AG09319 (cell line): Measurements from ENCODE around the gene TFB2M.
"Not testable (repeated sequence)": the region's sequence is repeated elsewhere in the genome, so short reads cannot be mapped to it uniquely, and the experiment has no call there.

Experiments used
- DNase-seq: peaks from one replicate; pipeline ENCODE4 v3.0.0-alpha.2; 2010; ENCODE audit warnings: low read depth; ENCODE audit errors: extremely low read depth
- TF ChIP-seq, protein P1 (sequence below): IDR thresholded peaks from 2 replicates; pipeline ENCODE4 v1.5.1; 2011; ENCODE audit warnings: low read depth, mild to moderate bottlenecking, inconsistent platforms, low read length, moderate library complexity

Gene TFB2M

DNA sequence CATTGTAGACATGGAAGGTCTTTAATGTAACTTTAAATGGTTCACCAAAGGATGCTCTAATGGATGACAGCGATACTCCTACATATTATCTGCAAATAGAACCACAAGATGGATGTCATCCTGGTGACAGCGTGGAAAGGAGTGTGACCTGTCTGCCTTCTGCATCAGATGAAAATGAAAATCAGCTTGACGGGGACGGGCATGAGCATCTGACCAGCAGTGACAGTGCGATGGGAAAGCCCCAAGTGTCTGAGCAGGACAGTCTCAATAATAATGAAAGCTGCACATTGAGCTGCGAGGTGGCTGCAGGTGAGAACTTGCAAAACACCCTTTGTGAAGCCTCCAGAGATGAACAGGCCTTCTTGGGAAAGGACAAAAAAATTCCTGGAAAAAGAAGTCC is 25.4 kb upstream of the TFB2M start:
- no peak for DNase-seq
- TF ChIP-seq, protein P1, sequence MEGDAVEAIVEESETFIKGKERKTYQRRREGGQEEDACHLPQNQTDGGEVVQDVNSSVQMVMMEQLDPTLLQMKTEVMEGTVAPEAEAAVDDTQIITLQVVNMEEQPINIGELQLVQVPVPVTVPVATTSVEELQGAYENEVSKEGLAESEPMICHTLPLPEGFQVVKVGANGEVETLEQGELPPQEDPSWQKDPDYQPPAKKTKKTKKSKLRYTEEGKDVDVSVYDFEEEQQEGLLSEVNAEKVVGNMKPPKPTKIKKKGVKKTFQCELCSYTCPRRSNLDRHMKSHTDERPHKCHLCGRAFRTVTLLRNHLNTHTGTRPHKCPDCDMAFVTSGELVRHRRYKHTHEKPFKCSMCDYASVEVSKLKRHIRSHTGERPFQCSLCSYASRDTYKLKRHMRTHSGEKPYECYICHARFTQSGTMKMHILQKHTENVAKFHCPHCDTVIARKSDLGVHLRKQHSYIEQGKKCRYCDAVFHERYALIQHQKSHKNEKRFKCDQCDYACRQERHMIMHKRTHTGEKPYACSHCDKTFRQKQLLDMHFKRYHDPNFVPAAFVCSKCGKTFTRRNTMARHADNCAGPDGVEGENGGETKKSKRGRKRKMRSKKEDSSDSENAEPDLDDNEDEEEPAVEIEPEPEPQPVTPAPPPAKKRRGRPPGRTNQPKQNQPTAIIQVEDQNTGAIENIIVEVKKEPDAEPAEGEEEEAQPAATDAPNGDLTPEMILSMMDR: no peak

DNA sequence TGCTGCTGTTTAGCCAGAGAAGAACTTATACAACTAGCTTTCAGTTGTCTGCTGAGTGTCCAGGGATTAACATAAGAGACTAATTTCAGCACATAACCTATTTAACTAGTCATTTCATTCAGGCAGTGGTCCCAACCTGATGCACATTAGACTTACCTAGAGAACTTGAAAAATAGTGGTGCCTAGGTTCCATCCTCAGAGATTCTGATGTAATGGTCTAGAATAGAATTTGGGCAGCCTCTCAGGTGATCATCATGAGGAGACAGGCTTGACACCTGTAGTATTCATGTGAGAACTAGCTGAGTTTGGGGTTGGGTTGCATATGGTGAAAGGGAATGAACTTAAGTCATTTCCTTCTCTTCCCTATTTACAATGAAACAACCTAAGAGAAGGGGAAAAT is 25.0 kb upstream of the TFB2M start:
- no peak for DNase-seq
- TF ChIP-seq, protein P1: no peak

DNA sequence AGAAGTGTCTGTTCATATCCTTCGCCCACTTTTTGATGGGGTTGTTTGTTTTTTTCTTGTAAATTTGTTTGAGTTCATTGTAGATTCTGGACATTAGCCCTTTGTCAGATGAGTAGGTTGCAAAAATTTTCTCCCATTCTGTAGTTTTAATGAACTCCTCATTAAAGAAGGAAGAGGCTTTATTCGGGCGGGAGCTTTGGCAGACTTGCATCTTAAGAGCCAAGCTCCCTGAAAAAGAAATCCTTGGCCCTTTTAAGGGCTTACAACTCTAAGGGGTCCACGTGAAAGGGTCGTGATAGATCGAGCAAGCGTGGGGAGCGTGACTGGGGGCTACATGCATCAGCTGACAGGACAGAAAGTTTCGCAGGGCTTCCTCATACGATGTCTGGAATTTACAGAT is 23.9 kb upstream of the TFB2M start:
- not testable (repeated sequence) for DNase-seq

DNA sequence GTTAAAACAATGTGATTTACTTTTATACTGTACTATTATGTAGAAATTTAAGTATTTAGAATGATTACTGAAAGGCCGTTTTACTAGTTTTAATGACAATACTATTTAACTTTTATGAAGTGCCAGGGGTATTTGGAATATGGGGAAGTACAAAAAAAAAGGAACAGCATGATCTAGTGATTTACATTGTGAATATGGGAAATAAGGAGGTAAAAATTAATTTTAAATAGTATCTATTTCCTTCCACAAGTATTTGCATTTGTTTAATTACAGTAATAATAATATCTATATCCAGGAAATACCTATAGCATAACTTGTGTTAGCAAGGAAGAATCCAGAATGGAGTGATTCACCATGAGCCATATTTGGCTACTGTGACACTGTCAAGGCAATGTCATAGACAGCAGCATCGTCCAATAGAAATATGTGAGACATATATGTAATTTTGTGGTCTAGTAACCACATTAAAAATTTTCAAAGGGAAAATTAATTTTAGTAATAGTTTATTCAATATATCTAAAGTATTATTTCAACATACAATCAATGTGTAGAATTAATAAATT is 22.2 kb upstream of the TFB2M start:
- no peak for DNase-seq
- TF ChIP-seq, protein P1: no peak

DNA sequence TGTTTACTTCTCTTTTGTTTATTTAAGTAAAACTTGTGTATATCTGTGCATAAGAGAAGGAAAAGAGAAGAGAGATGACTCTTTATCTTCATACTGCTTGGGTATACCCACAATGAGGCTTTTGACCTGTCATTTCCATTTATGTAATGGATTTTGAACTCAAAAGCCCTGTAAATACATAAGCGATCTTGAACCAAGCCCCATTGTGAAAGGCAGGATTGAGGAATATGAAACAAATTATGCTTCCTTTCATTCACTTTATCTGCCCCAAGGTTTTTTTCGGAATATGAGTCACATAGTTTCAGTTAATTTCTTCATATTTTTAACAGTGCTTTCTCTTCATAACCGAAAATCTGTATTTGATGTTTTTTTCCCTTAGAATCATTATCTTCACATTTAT is 21.5 kb upstream of the TFB2M start:
- peak; percentile 71 for DNase-seq
- TF ChIP-seq, protein P1: no peak; the same call in 1 of the 2 replicates

DNA sequence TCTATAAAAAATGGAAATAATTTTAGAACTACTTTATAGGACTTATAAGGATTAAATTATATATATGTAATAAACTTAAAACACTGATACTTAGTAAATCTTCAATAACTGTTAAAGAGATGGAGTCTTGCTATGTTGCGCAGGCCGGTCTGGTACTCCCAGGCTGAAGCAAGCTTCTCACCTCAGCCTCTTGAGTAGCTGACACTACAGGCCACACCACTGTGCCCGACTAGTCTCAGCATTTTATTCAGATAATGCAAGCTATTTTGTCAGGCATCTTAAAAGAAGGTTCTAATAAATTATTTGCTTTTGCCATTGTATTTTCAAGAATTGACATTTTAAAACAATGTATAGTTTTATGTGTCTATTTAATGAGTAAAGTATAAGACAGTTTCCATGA is 21.0 kb upstream of the TFB2M start:
- TF ChIP-seq, protein P1: no peak
- DNase-seq: no peak

DNA sequence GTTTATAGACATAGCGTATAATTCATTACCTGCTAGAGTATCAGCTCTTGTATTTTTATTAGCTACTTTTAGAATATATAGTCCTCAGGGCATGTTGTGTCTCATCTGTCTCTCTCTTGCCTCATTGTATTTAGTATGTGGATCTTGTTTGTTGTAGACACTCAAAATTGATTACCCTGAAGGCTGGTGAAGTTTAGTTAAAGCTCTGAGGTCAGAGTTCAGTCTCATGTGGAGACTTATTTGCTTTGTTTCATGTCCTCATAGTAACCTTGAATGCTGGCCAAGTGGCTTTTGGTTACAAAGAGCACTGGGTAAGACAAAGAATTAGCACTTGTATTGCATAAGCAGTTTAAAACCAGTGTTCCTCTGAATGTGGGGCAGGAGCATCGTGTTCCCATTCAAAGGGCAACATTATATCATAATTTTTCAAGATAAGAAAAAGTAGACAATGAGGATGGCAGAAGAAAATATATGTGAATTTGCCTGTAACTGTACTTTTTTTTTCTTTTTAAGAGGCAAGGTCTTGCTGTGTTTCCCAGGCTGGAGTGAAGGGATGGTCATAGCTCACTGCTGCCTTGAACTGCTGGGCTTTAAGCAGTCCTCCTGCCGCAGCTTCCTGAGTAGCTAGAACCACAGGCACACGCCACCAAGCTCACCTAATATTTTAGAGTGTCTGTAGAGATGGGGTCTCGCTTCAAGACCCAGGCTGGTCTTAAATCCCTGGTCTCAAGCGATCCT is 17.6 kb upstream of the TFB2M start:
- peak; percentile 74 for DNase-seq
- TF ChIP-seq, protein P1: no peak

DNA sequence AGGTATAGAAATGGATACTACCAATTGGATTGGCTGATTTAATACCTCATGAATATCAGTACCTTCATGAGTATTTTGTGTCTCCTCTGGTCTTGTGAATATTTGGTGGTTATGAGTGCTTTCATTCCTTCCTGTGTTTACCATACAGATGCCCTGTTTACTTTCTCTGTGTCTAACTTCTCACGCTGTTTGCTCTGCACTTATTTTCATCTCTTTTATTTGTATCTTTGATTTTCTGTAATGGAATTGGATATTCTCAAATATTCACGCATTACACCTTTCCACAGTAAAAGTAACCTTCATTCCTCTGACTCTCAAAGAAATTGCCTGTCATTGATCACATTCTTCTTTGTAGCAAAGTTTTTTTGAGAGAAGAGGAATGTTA is 17.0 kb upstream of the TFB2M start:
- no peak for DNase-seq
- TF ChIP-seq, protein P1: no peak
